ENCODE measurements around the gene DCDC2C.

DNA sequence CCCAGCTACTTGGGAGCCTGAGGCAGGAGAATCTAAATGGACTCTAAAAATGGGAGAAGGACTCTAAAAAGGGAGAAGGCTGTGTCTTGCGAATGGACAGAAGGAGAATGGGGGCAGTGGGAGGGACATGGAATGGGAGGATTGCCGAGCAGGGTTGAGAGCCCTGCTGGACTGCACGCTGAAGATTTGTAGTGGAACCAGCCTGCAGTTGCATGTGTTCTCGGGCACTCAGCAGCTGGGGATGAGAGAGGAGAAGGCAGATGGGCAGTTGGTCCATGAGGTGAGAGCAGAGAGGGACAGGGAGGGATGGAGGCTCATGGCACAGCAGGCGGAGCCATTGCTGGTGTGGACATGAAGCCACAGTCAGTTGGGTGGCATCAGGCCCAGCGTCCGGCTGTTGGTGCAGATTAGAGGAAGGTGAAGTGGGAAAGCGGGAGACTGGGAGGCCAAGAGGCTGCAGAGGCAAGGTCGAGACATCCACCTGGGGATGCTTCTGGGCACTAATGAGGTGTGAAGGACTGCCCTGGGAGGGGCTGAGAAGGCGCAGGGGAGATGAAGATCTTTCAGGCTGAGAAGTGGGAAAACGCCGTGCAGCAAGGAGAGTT lies 40.7 kb downstream of the DCDC2C start:
- TF ChIP-seq POLR2A (IDR thresholded peaks at IDR 0.05) (no peak), POLR2AphosphoS5 (IDR thresholded peaks at IDR 0.05) (no peak)
- TF ChIP-seq, protein P1, sequence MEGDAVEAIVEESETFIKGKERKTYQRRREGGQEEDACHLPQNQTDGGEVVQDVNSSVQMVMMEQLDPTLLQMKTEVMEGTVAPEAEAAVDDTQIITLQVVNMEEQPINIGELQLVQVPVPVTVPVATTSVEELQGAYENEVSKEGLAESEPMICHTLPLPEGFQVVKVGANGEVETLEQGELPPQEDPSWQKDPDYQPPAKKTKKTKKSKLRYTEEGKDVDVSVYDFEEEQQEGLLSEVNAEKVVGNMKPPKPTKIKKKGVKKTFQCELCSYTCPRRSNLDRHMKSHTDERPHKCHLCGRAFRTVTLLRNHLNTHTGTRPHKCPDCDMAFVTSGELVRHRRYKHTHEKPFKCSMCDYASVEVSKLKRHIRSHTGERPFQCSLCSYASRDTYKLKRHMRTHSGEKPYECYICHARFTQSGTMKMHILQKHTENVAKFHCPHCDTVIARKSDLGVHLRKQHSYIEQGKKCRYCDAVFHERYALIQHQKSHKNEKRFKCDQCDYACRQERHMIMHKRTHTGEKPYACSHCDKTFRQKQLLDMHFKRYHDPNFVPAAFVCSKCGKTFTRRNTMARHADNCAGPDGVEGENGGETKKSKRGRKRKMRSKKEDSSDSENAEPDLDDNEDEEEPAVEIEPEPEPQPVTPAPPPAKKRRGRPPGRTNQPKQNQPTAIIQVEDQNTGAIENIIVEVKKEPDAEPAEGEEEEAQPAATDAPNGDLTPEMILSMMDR (IDR thresholded peaks at IDR 0.05 in 8 of 11, conservative IDR thresholded peaks at IDR 0.05 in 3 of 11), result no peak

All from spleen (tissue), 7 donors.